Endodermal cell (in vitro differentiated cells): ENCODE data around the gene PSMD10. TPM values are rescaled to one million over a fixed set of nuclear protein-coding genes. Genes with fewer than 3 reads are reported as not detected.

ENCODE experiments used
- DNase-seq: peaks from one replicate; pipeline ENCODE4 v3.0.0-alpha.2; 2017
- H3K27ac ChIP-seq: 2 replicates; pipeline ENCODE4 v1.5.1; 2013; ENCODE audit warnings: mild to moderate bottlenecking, low read depth, low read length, moderate library complexity
- H3K27me3 ChIP-seq: 2 replicates; pipeline ENCODE4 v1.6.1; 2013; ENCODE audit warnings: mild to moderate bottlenecking, low read length, moderate library complexity; ENCODE audit not compliant: insufficient read depth, control insufficient read depth, poor library complexity, severe bottlenecking
- H3K36me3 ChIP-seq: 2 replicates; pipeline ENCODE4 v1.7.0; 2013; ENCODE audit warnings: mild to moderate bottlenecking, low read length, moderate library complexity; ENCODE audit not compliant: control insufficient read depth, insufficient read depth
- H3K4me1 ChIP-seq: one replicate; pipeline ENCODE4 v1.7.0; 2013; ENCODE audit warnings: low read length; ENCODE audit not compliant: control insufficient read depth, insufficient read depth
- H3K4me3 ChIP-seq: 2 replicates; pipeline ENCODE4 v1.5.1; 2013; ENCODE audit warnings: mild to moderate bottlenecking, low read length, moderate library complexity
- H3K9ac ChIP-seq: 2 replicates; pipeline ENCODE4 v1.6.1; 2013; ENCODE audit warnings: mild to moderate bottlenecking, low read length, moderate library complexity; ENCODE audit not compliant: poor library complexity, severe bottlenecking; ENCODE audit errors: extremely low read depth
- H3K9me3 ChIP-seq: 2 replicates; pipeline ENCODE4 v1.6.1; 2013; ENCODE audit warnings: mild to moderate bottlenecking, low read length, moderate library complexity; ENCODE audit not compliant: control insufficient read depth
- H3K27ac Mint-ChIP-seq: 2 replicates; pipeline ENCODE4 v1.8.0; 2020; ENCODE audit warnings: mixed read lengths
- H3K27me3 Mint-ChIP-seq: 2 replicates; pipeline ENCODE4 v1.8.0; 2021; ENCODE audit warnings: mild to moderate bottlenecking, mixed read lengths; ENCODE audit not compliant: insufficient read depth
- H3K36me3 Mint-ChIP-seq: 2 replicates; pipeline ENCODE4 v1.8.0; 2020; ENCODE audit warnings: low read depth, mixed read lengths
- H3K4me1 Mint-ChIP-seq: 2 replicates; pipeline ENCODE4 v1.8.0; 2020; ENCODE audit warnings: mixed read lengths
- H3K4me3 Mint-ChIP-seq: 2 replicates; pipeline ENCODE4 v1.8.0; 2020; ENCODE audit warnings: mild to moderate bottlenecking, moderate library complexity, mixed read lengths
- H3K9me3 Mint-ChIP-seq: 2 replicates; pipeline ENCODE4 v1.8.0; 2020; ENCODE audit warnings: mild to moderate bottlenecking, mixed read lengths
- CTCF ChIP-seq: fragments of 200-600 bp; sonication (generic); conservative IDR thresholded peaks from 2 replicates; pipeline ENCODE4 v1.5.0; 2021; ENCODE audit warnings: antibody characterized with exemption, mild to moderate bottlenecking
- WGBS, 2 experiments: methylation state at CpG; one replicate each; pipeline versions ENCODE4 v1.1.5 to v1.1.7; 2013; ENCODE audit warnings: missing lambda C conversion rate in 2 of 2, mixed read lengths in 1 of 2; ENCODE audit not compliant: insufficient coverage in 1 of 2, insufficient read length in 1 of 2; 5-methylcytosine and 5-hydroxymethylcytosine counted together
- total RNA-seq, 2 donors: library from RNA; stranded (reverse); fragmentation: NEBNext Ultra II Directional in 1 of 2; extraction: Animal tissue kit (Norgen Biotek cat#: 25700) in 1 of 2; gene quantifications; 2 replicates in 1 of 2; 3 replicates in 1 of 2; pipeline ENCODE4 v1.2.1, GENCODE V29; 2021

Gene PSMD10
- total RNA-seq, 2 donors from 2014 or later: 48.7 to 74.5 TPM

GRCh38 chrX:108053218-108053617 is 38.1 kb downstream of the PSMD10 start:
- DNase-seq: no peak
- H3K4me1 Mint-ChIP-seq: no peaks in the 10 kb centered on the region
- no peaks in the 10 kb centered on the region for H3K9me3 Mint-ChIP-seq
- Histone ChIP-seq H3K36me3 (no peaks in the 10 kb centered on the region), H3K9me3 (no peaks in the 10 kb centered on the region), H3K27ac (no peak overlapping the region), H3K27me3 (no peaks in the 10 kb centered on the region), H3K4me3 (no peak overlapping the region), H3K4me1 (no peaks in the 10 kb centered on the region), H3K9ac (no peak overlapping the region)
- H3K36me3 Mint-ChIP-seq: no peaks in the 10 kb centered on the region
- H3K4me3 Mint-ChIP-seq: no peak overlapping the region
- peaks cover 4% of the 10 kb centered on the region for H3K27me3 Mint-ChIP-seq
- H3K27ac Mint-ChIP-seq: no peak overlapping the region
- no peak for TF ChIP-seq CTCF

GRCh38 chrX:108049649-108050048 is 41.7 kb downstream of the PSMD10 start:
- H3K27me3 ChIP-seq: no peaks in the 10 kb centered on the region
- H3K4me3 Mint-ChIP-seq: no peak overlapping the region
- no peak overlapping the region for H3K27ac Mint-ChIP-seq
- H3K36me3 ChIP-seq: no peaks in the 10 kb centered on the region
- H3K27me3 Mint-ChIP-seq: no peaks in the 10 kb centered on the region
- no peaks in the 10 kb centered on the region for H3K4me1 Mint-ChIP-seq
- no peak for TF ChIP-seq CTCF
- DNase-seq: no peak
- no peaks in the 10 kb centered on the region for H3K9me3 Mint-ChIP-seq
- H3K9me3 ChIP-seq: no peaks in the 10 kb centered on the region
- H3K4me1 ChIP-seq: no peaks in the 10 kb centered on the region
- no peak overlapping the region for H3K4me3 ChIP-seq
- H3K36me3 Mint-ChIP-seq: no peaks in the 10 kb centered on the region
- WGBS, 2 experiments: 88% methylated on average over 1 of the region's 1 CpG; no CpG with 5 or more reads in 1 of the 2 experiments
- no peak overlapping the region for H3K9ac ChIP-seq
- H3K27ac ChIP-seq: no peak overlapping the region

GRCh38 chrX:108044554-108045256 is 46.6 kb downstream of the PSMD10 start, which contains the start of gene VSIG1:
Gene VSIG1, plus strand, starts transcription at chrX:108045065. Its CDS starts 66 bp downstream, at chrX:108045131.
- WGBS, 2 experiments: 93 to 100% methylated on average over 2 to 6 of the region's 10 CpGs
- no peaks in the 10 kb centered on the region for H3K36me3 ChIP-seq
- no peak for TF ChIP-seq CTCF
- H3K36me3 Mint-ChIP-seq: no peaks in the 10 kb centered on the region
- H3K27ac Mint-ChIP-seq: no peak within 1 kb of the TSS
- no peak within 1 kb of the TSS for H3K9ac ChIP-seq
- no peaks in the 10 kb centered on the region for H3K27me3 ChIP-seq
- no peaks in the 10 kb centered on the region for H3K9me3 ChIP-seq
- H3K4me3 Mint-ChIP-seq: no peak within 1 kb of the TSS
- H3K4me1 Mint-ChIP-seq: peaks cover 2% of the 10 kb centered on the region
- H3K27ac ChIP-seq: no peak within 1 kb of the TSS
- H3K4me1 ChIP-seq: no peaks in the 10 kb centered on the region
- no peaks in the 10 kb centered on the region for H3K9me3 Mint-ChIP-seq
- DNase-seq: no peak
- peaks cover 13% of the 10 kb centered on the region for H3K27me3 Mint-ChIP-seq
- no peak within 1 kb of the TSS for H3K4me3 ChIP-seq
